ENCODE results near the gene AGO3. TPM values are rescaled to one million over a fixed set of nuclear protein-coding genes. Genes with fewer than 3 reads are reported as not detected.

The AGO3 gene
- total and polyA plus RNA-seq, 2 of the 13 experiments (the other 11 are each of a cell fraction or from before 2014, with no cell fraction given), result 21.2 to 27.1 TPM

- Histone ChIP-seq H3K4me2 (ENCODE audit: low read depth, low read length) (no peak overlapping the region), H3K27me3 (ENCODE audit: control insufficient read depth in 1 of 2, insufficient read depth in 2 of 2, low read length in 2 of 2) (no peaks in the 10 kb centered on the region), H2AFZ (ENCODE audit: low read length) (no peak overlapping the region), H3K36me3 (replicated peaks in 1 of 2; ENCODE audit: control insufficient read depth in 1 of 2, insufficient read depth in 2 of 2, low read length in 2 of 2) (peaks cover 28 to 82% of the 10 kb centered on the region in 2 experiments), H3K4me1 (ENCODE audit: insufficient read depth, low read length) (no peaks in the 10 kb centered on the region), H3K79me2 (ENCODE audit: insufficient read depth, low read length) (no peaks in the 10 kb centered on the region), H3K9me3 (ENCODE audit: low read length) (no peaks in the 10 kb centered on the region), H3K27ac (ENCODE audit: extremely low read length, insufficient read depth, low read length) (no peak overlapping the region), H3K4me3 (replicated peaks in 1 of 3; ENCODE audit: insufficient read depth in 1 of 3, low read depth in 2 of 3, low read length in 3 of 3) (no peak overlapping the region), H3K9ac (ENCODE audit: insufficient read depth, low read depth, low read length) (no peak overlapping the region), H4K20me1 (ENCODE audit: insufficient read depth, low read length) (no peaks in the 10 kb centered on the region)
- POLR2A ChIA-PET, result no interaction called here
- DNase-seq (ENCODE audit: low spot score) (no peak), ATAC-seq (no peak), FAIRE-seq (no peak)
- intact Hi-C loops (cut with micrococcal nuclease; ENCODE audit: unreplicated experiment) (no loop called here), in situ Hi-C loops (cut with HindIII; ENCODE audit: extremely low pct_ligation_motif_present, low pct_unique_long_range_greater_than_20kb) (no loop called here)
- 94% methylated on average over 2 of the region's 2 CpGs for WGBS (ENCODE audit: low lambda C conversion rate)
- BruUV-seq (replicated peaks), result no TSS peak
- CTCF ChIA-PET (ENCODE audit: low intra/inter-chr PET ratio, low total read pairs), result no interaction called here
- TF ChIP-seq ZNF329 (CRISPR knock-in tag; IDR thresholded peaks at IDR 0.05; ENCODE audit: low read depth) (no peak), HOXA5 (CRISPR knock-in tag; IDR thresholded peaks at IDR 0.05) (no peak), ZNF784 (CRISPR knock-in tag; IDR thresholded peaks at IDR 0.05; ENCODE audit: borderline replicate concordance) (no peak), CHD4 (IDR thresholded peaks at IDR 0.05; ENCODE audit: borderline replicate concordance, low read length) (no peak), STAT5B (CRISPR knock-in tag; IDR thresholded peaks at IDR 0.05) (no peak), HIC2 (CRISPR knock-in tag; IDR thresholded peaks at IDR 0.05; ENCODE audit: low read depth) (no peak), BRCA1 (CRISPR knock-in tag; IDR thresholded peaks at IDR 0.05) (no peak), YEATS2 (CRISPR knock-in tag; IDR thresholded peaks at IDR 0.05; ENCODE audit: borderline replicate concordance) (no peak), ZFP36L1 (CRISPR knock-in tag; IDR thresholded peaks at IDR 0.05) (no peak), ZNF558 (CRISPR knock-in tag; IDR thresholded peaks at IDR 0.05; ENCODE audit: borderline replicate concordance) (no peak), ZNF607 (CRISPR knock-in tag; IDR thresholded peaks at IDR 0.05; ENCODE audit: borderline replicate concordance) (no peak), ZMYM2 (CRISPR knock-in tag; IDR thresholded peaks at IDR 0.05) (no peak), ZNF577 (CRISPR knock-in tag; IDR thresholded peaks at IDR 0.05; ENCODE audit: borderline replicate concordance, low read depth) (no peak), ZSCAN20 (CRISPR knock-in tag; IDR thresholded peaks at IDR 0.05; ENCODE audit: borderline replicate concordance) (no peak), POLR2AphosphoS5 (IDR thresholded peaks at IDR 0.05; ENCODE audit: low read depth, low read length) (no peak)
Observed at GRCh38 chr1:35915693-35916092, 15.2 kb upstream of the AGO3 start.
